HCT116 (cell line): ENCODE data around the gene TSPAN1. TPM values are rescaled to one million over a fixed set of nuclear protein-coding genes. Genes with fewer than 3 reads are reported as not detected.
"Not testable (repeated sequence)": the region's sequence is repeated elsewhere in the genome, so short reads cannot be mapped to it uniquely, and the experiment has no call there.

Experiments used
- ATAC-seq: fragments of 200-7000 bp; cut with Tn5 transposase; 2 replicates; pipeline ENCODE4 v1.9.1; 2020; ENCODE audit warnings: mild to moderate bottlenecking, moderate library complexity
- BruUV-seq: library from RNA; stranded (reverse); fragments of 400-500 nt; replicated peaks from 2 replicates; lab custom pipeline; 2021; lab: Mats Ljungman, UMichigan
- CTCF ChIA-PET: fragments of 300-600 bp; sonication (Branson Sonifier 250); formaldehyde crosslinking; loops from one replicate; lab custom pipeline; 2021; ENCODE audit warnings: antibody characterized with exemption; lab: Charles Lee
- POLR2A ChIA-PET: fragments of 300-600, 350-600 bp; sonication (Branson Sonifier 250); formaldehyde crosslinking; loops from one replicate; lab custom pipeline; 2021; ENCODE audit warnings: antibody characterized with exemption; lab: Charles Lee
- RAD21 ChIA-PET, 2 experiments: fragments of 300-600 bp; sonication (Branson Sonifier 250); formaldehyde crosslinking; loops; one replicate each; lab custom pipeline; 2023; ENCODE audit warnings: low total read pairs in 2 of 2; ENCODE audit not compliant: uncharacterized antibody in 2 of 2, unreplicated experiment in 2 of 2, low non-redundant PET in 1 of 2; lab: Charles Lee
- DNase-seq: peaks from one replicate; pipeline ENCODE4 v3.0.0-alpha.2; 2010; ENCODE audit warnings: low read depth, low spot score
- H2AFZ ChIP-seq: fragments of 200-600 bp; shearing (Covaris generic), sonication (generic); 2 replicates; pipeline ENCODE4 v1.6.1; 2017; ENCODE audit warnings: low read depth, mixed run types, mixed read lengths, antibody characterized with exemption, low read length; ENCODE audit not compliant: poor library complexity, severe bottlenecking
- H3K27ac ChIP-seq: 2 replicates; pipeline ENCODE4 v1.5.1; 2012; ENCODE audit warnings: low read depth, low read length
- H3K27me3 ChIP-seq: fragments of 200-600 bp; sonication (generic); 2 replicates; pipeline ENCODE4 v1.6.1; 2016; ENCODE audit warnings: mixed run types, low read length, mixed read lengths; ENCODE audit not compliant: insufficient read depth
- H3K36me3 ChIP-seq, 2 experiments: fragments of 200-500 bp in 1 of 2; fragments of 200-600 bp in 1 of 2; sonication (Bioruptor generic) in 1 of 2; sonication (generic) in 1 of 2; 2 replicates each; pipeline versions ENCODE4 v1.5.1 to v1.6.1; 2014 to 2016; ENCODE audit warnings: low read length in 2 of 2, inconsistent platforms in 1 of 2, mixed read lengths in 1 of 2, mixed run types in 1 of 2; ENCODE audit not compliant: insufficient read depth in 2 of 2, control insufficient read depth in 1 of 2
- H3K4me1 ChIP-seq, 2 experiments: fragments of 200-600 bp in 1 of 2; sonication (generic) in 1 of 2; 2 replicates each; pipeline versions ENCODE4 v1.5.1 to v1.6.1; 2012 to 2017; ENCODE audit warnings: low read length in 2 of 2, inconsistent platforms in 1 of 2, mild to moderate bottlenecking in 1 of 2, mixed read lengths in 1 of 2, mixed run types in 1 of 2, moderate library complexity in 1 of 2; ENCODE audit not compliant: insufficient read depth in 2 of 2, control insufficient read depth in 1 of 2
- H3K4me2 ChIP-seq: fragments of 200-600 bp; sonication (generic); 2 replicates; pipeline ENCODE4 v1.6.1; 2017; ENCODE audit warnings: mixed run types, low read length, mixed read lengths
- H3K4me3 ChIP-seq, 2 experiments: fragments of 200-600 bp in 1 of 2; sonication (generic) in 1 of 2; replicated peaks in 1 of 2; 2 replicates each; pipeline ENCODE4 v1.5.1; 2011 to 2016; ENCODE audit warnings: low read length in 2 of 2, control low read depth in 1 of 2, low read depth in 1 of 2, mild to moderate bottlenecking in 1 of 2, mixed read lengths in 1 of 2, mixed run types in 1 of 2
- H3K79me2 ChIP-seq: fragments of 200-600 bp; sonication (generic); 2 replicates; pipeline ENCODE4 v1.6.1; 2017; ENCODE audit warnings: mild to moderate bottlenecking, mixed run types, low read length, moderate library complexity, mixed read lengths; ENCODE audit not compliant: insufficient read depth
- H3K9ac ChIP-seq: fragments of 200-600 bp; sonication (generic); 2 replicates; pipeline ENCODE4 v1.6.1; 2016; ENCODE audit warnings: low read length, mixed read lengths
- H3K9me2 ChIP-seq: fragments of 200-600 bp; sonication (generic), shearing (Covaris generic); 2 replicates; pipeline ENCODE4 v1.6.1; 2017; ENCODE audit warnings: mixed run types, mild to moderate bottlenecking, moderate library complexity; ENCODE audit not compliant: insufficient read depth
- H3K9me3 ChIP-seq, 2 experiments: fragments of 200-500 bp in 1 of 2; fragments of 200-600 bp in 1 of 2; sonication (Bioruptor generic) in 1 of 2; sonication (generic) in 1 of 2; 2 replicates each; pipeline ENCODE4 v1.6.1; 2014 to 2017; ENCODE audit warnings: low read length in 2 of 2, mixed read lengths in 2 of 2, inconsistent platforms in 1 of 2, low read depth in 1 of 2, mild to moderate bottlenecking in 1 of 2, mixed run types in 1 of 2, moderate library complexity in 1 of 2; ENCODE audit not compliant: control insufficient read depth in 1 of 2, insufficient read depth in 1 of 2
- H4K20me1 ChIP-seq: fragments of 200-600 bp; sonication (generic), shearing (Covaris generic); 2 replicates; pipeline ENCODE4 v1.6.1; 2017; ENCODE audit warnings: mixed run types, mild to moderate bottlenecking, moderate library complexity; ENCODE audit not compliant: insufficient read depth
- CBX3 ChIP-seq: IDR thresholded peaks from 2 replicates; pipeline ENCODE4 v1.6.1; 2012; ENCODE audit warnings: low read depth
- ELF1 ChIP-seq: IDR thresholded peaks from 2 replicates; pipeline ENCODE4 v1.6.1; 2012; ENCODE audit warnings: low read depth, borderline replicate concordance
- EZH2phosphoT487 ChIP-seq: fragments of 200-600 bp; IDR thresholded peaks from 2 replicates; pipeline ENCODE4 v1.6.1; 2018; ENCODE audit warnings: antibody characterized with exemption, borderline replicate concordance
- JUND ChIP-seq: IDR thresholded peaks from 2 replicates; pipeline ENCODE4 v1.6.1; 2012
- POLR2A ChIP-seq: IDR thresholded peaks from 2 replicates; pipeline ENCODE4 v1.7.0; 2011; ENCODE audit warnings: borderline replicate concordance; ENCODE audit not compliant: insufficient read depth, insufficient read length; ENCODE audit errors: extremely low read depth
- POLR2AphosphoS5 ChIP-seq: IDR thresholded peaks from 2 replicates; pipeline ENCODE4 v1.6.1; 2011; ENCODE audit warnings: mild to moderate bottlenecking, low read depth, low read length, moderate library complexity
- TCF7L2 ChIP-seq: IDR thresholded peaks from 2 replicates; pipeline ENCODE4 v1.7.0; 2011; ENCODE audit warnings: borderline replicate concordance, inconsistent platforms; ENCODE audit not compliant: insufficient read depth, insufficient read length; ENCODE audit errors: extremely low read depth
- ZFX ChIP-seq: fragments of 450-650 bp; IDR thresholded peaks from 2 replicates; pipeline ENCODE4 v1.6.1; 2017
- intact Hi-C: fragments of 100-400 bp; cut with micrococcal nuclease; formaldehyde crosslinking; loops from 2 replicates; pipeline ENCODE4 v1.10.0; 2022
- total RNA-seq: library from RNA; stranded (reverse); gene quantifications from one replicate; pipeline ENCODE4 v1.2.1, GENCODE V29; 2021; ENCODE audit not compliant: unreplicated experiment
- TF ChIP-seq, protein P1 (sequence below): IDR thresholded peaks from 2 replicates; pipeline ENCODE4 v1.6.1; 2012

TSPAN1 gene
- total RNA-seq, 1 experiment from 2014 or later: 9.9 TPM

DNA sequence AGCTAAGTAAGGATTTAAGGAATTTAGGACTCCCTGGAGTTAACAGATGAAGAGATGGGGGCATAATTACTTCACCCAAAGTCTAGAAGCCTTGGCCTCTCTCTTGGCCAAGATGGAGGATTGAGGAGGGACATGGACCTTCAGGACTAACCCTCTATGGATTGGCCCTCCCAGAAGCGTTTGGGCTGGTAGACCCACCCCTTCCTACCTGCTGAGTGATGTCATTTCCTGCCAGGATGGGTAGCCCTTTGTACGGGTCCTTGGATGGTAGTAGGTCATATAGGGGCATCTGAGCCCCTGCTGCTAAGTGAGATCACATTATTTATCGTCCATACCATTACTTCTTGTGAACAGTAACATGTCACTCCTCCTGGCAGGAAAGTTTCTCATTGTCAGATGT lies 45.9 kb downstream of the TSPAN1 start:
- no TSS peak for BruUV-seq
- intact Hi-C loops: no loop called here
- Histone ChIP-seq H3K9me2 (no peaks in the 10 kb centered on the region), H3K4me1 (peaks cover 3 to 27% of the 10 kb centered on the region in 2 experiments; a peak in 3 of 4 replicates), H2AFZ (no peak overlapping the region), H3K27ac (no peak overlapping the region), H3K27me3 (no peaks in the 10 kb centered on the region), H4K20me1 (no peaks in the 10 kb centered on the region), H3K9me3 (no peaks in the 10 kb centered on the region), H3K79me2 (no peaks in the 10 kb centered on the region), H3K36me3 (no peaks in the 10 kb centered on the region), H3K4me2 (peak overlapping the region; percentile 30; the same call in 1 of the 2 replicates), H3K9ac (no peak overlapping the region), H3K4me3 (peak overlapping the region; percentile 1 to 30; a peak in 2 of 4 replicates)
- DNase-seq (no peak), ATAC-seq (peak; percentile 55)
- RAD21 ChIA-PET: no interaction called here
- CTCF ChIA-PET: no interaction called here
- TF ChIP-seq POLR2A (peak; percentile 87), POLR2AphosphoS5 (peak; percentile 37; the same call in 1 of the 2 replicates), EZH2phosphoT487 (no peak)
- POLR2A ChIA-PET: no interaction called here

DNA sequence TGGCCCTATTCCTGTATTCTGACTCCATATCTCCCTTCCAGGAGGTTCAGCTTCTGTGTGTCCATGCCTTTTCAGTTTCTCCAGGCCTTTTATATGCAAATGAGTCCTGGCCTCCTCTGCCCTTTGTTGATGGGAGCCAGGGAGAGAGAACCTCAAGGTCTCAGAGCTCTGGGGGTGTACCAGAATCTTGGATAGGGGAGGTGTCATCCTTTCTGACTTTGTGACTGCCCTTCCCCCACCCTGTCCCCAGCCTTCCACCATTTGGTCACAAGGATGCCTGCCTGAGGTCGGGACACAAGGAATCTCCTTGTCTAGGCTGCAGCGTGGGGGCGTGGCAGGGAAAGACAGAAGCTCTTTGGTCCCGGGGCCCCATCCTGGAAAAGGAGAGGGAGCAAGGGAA lies 46.9 kb downstream of the TSPAN1 start:
- H4K20me1 ChIP-seq: no peaks in the 10 kb centered on the region
- no peak for TF ChIP-seq TCF7L2
- no peak for TF ChIP-seq CBX3
- TF ChIP-seq, protein P1, sequence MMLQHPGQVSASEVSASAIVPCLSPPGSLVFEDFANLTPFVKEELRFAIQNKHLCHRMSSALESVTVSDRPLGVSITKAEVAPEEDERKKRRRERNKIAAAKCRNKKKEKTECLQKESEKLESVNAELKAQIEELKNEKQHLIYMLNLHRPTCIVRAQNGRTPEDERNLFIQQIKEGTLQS: no peak
- no peak for TF ChIP-seq EZH2phosphoT487
- no peak for TF ChIP-seq POLR2AphosphoS5
- no peak for TF ChIP-seq ELF1
- TF ChIP-seq ZFX: no peak
- no peak for TF ChIP-seq JUND
- H3K9me2 ChIP-seq: no peaks in the 10 kb centered on the region
- H3K9me3 ChIP-seq: no peaks in the 10 kb centered on the region
- H2AFZ ChIP-seq: peak overlapping the region; percentile 21
- DNase-seq: no peak
- no peak overlapping the region for H3K4me2 ChIP-seq
- ChIA-PET CTCF (interaction anchor here (1.2 kb wide), 1 partner anchor 39 kb away, joined by 4 read pairs; no protein-coding TSS in a partner anchor), POLR2A (interaction anchor here (0.8 kb wide), 1 partner anchor 39 kb away, joined by 5 read pairs; no protein-coding TSS in a partner anchor), RAD21 (no interaction called here)
- H3K27me3 ChIP-seq: no peaks in the 10 kb centered on the region
- peaks cover 3 to 27% of the 10 kb centered on the region in 2 experiments; a peak in 3 of 4 replicates for H3K4me1 ChIP-seq
- H3K27ac ChIP-seq: no peak overlapping the region
- BruUV-seq: no TSS peak
- intact Hi-C loops: no loop called here
- no peak overlapping the region for H3K4me3 ChIP-seq
- H3K36me3 ChIP-seq: no peaks in the 10 kb centered on the region
- H3K9ac ChIP-seq: no peak overlapping the region
- no peak for ATAC-seq
- no peaks in the 10 kb centered on the region for H3K79me2 ChIP-seq

DNA sequence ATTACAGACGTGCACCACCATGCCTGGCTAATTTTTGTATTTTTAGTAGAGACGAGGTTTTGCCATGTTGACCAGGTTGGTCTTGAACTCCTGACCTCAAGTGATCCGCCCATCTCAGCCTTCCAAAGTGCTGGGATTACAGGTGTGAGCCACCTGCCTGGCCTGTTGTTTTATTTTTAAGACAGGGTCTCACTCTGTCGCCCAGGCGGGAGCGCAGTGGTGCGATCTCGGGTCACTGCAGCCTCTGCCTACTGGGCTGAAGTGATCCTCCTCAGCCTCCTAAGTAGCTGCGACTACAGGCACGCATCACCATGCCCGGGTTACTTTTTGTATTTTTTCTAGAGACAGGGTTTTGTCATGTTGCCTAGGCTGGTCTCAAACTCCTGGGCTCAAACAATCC lies 48.2 kb downstream of the TSPAN1 start:
- Histone ChIP-seq H3K4me2 (peak overlapping the region; percentile 52), H3K4me1 (peaks cover 3 to 27% of the 10 kb centered on the region in 2 experiments; a peak in 3 of 4 replicates), H3K27ac (peak overlapping the region; percentile 6; the same call in 1 of the 2 replicates), H2AFZ (peak overlapping the region; percentile 100)
- ChIA-PET RAD21 (interaction anchor here (0.8 to 1.7 kb wide), 7 partner anchors 22 to 184 kb away, joined by 3 to 28 read pairs (median 4); no protein-coding TSS in a partner anchor), POLR2A (interaction anchor here (0.9 to 2.4 kb wide), 6 partner anchors 11 to 183 kb away, joined by 3 to 17 read pairs (median 6); no protein-coding TSS in a partner anchor), CTCF (interaction anchor here (0.7 to 3.0 kb wide), 29 partner anchors 9 to 645 kb away, joined by 3 to 94 read pairs (median 5); partner anchors contain the start of genes POMGNT1 and RAD54L)
- not testable (repeated sequence) for H3K79me2 ChIP-seq, H3K27me3 ChIP-seq, BruUV-seq, DNase-seq, H3K9me3 ChIP-seq, H3K36me3 ChIP-seq, H3K9me2 ChIP-seq, H3K4me3 ChIP-seq, H4K20me1 ChIP-seq, H3K9ac ChIP-seq
- peak; percentile 7 for ATAC-seq
- intact Hi-C loops: loop anchor here (1.0 kb wide), 2 partner anchors 44 to 186 kb away; no protein-coding TSS in a partner anchor
